Peyer's patch (tissue), 4 donors: ENCODE results near the gene KIF21B.

Experiments used
- CTCF ChIP-seq, 6 experiments: fragments of 450-650 bp in 4 of 6; fragments of 200-600 bp in 2 of 6; sonication (generic) in 1 of 6; IDR thresholded peaks; one replicate each; pipeline ENCODE4 v1.5.1; 2017 to 2019; ENCODE audit warnings: antibody characterized with exemption in 6 of 6, mild to moderate bottlenecking in 3 of 6, moderate library complexity in 1 of 6
- POLR2A ChIP-seq, 2 donors: fragments of 450-650 bp; IDR thresholded peaks; one replicate each; pipeline ENCODE4 v1.5.1; 2017; ENCODE audit warnings: antibody characterized with exemption in 2 of 2, mild to moderate bottlenecking in 2 of 2, moderate library complexity in 2 of 2

DNA sequence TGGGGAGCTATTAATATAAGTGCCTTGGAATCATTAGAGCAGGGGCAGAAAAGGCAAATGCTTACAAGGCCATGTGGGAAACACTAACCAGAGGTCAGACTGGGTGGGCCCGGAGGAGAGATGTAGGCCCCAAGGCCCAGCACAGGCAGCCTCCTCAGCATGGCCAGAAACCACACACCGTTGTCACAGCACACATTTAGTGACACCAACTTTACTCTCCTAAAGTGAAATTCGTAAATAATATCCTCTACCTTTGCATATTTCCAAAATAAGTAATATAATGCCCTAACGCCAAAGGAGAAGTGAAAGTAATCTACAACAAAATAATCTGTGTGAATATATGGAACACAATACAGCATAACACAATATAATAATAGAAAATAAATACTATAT, 62.6 kb downstream of the KIF21B start:
- TF ChIP-seq CTCF (IDR thresholded peaks at IDR 0.05) (no peak), POLR2A (IDR thresholded peaks at IDR 0.05) (no peak)
